ENCODE measurements around the gene CYP39A1. TPM values are rescaled to one million over a fixed set of nuclear protein-coding genes. Genes with fewer than 3 reads are reported as not detected.

The CYP39A1 gene
- total RNA-seq, 1 experiment from 2014 or later = not detected

DNA sequence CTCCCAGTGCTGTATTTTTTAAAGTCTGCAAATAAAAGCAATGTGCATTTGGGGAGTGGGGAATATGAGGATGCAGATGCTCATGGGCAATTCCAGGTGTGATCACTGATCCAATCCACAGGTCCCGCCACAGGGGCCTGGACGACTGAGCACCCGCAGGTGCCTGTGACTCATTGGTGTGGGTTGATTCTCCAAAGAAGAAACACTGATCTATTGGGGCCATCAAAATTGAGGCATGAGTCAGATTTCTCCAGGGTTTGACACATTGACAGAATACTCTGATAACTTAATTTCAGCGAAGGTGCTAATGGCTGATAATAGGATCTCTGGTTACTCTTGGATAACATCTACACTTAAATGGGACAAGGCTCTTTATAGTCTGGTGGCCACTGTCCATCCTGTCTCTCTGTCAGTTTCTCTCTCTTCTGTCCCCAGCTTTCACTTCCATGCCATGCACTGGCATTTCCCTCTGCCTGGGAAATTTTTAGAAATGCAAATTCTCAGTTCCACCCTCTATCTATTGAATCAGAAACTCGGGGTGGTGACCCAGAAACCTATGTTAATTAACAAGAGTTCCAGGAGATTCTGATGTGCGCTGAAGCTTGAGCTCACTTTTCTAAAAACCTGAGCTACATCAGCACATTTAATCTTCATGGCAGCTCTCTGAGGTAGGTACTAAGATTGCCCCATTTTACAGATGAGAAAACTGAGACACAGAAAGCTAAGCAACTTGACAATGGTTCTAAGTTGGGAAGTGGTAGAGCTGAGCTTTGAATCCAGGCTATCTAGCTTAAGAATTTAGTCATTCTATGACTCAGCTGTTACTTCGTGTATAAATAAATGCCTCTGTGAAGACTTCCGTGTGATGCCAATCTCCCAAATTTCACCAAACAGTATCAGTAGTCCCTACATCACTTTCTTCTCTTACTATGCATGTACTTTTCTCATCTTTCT, 151.2 kb downstream of the CYP39A1 start:
- H3K36me3 Mint-ChIP-seq (ENCODE audit: insufficient read depth, unreplicated experiment) = no peaks in the 10 kb centered on the region
- Histone ChIP-seq H3K27me3 (replicated peaks; ENCODE audit: control insufficient read depth, insufficient read depth, low read length) (no peaks in the 10 kb centered on the region), H3K36me3 (ENCODE audit: control insufficient read depth, insufficient read depth, low read length) (no peaks in the 10 kb centered on the region), H3K4me3 (ENCODE audit: low read depth, low read length) (no peak overlapping the region), H3K9me3 (no peaks in the 10 kb centered on the region), H3K4me1 (no peaks in the 10 kb centered on the region)
- H3K9me3 Mint-ChIP-seq (ENCODE audit: unreplicated experiment) = no peaks in the 10 kb centered on the region
- ChIA-PET CTCF (no interaction called here), POLR2A (no interaction called here)
- peaks cover 7% of the 10 kb centered on the region for H3K27me3 Mint-ChIP-seq (ENCODE audit: insufficient read depth, unreplicated experiment)
- no peak overlapping the region for H3K4me3 Mint-ChIP-seq (ENCODE audit: unreplicated experiment)
- DNase-seq = no peak
- intact Hi-C loops (cut with micrococcal nuclease; ENCODE audit: unreplicated experiment) = no loop called here
- TF ChIP-seq, protein P1, sequence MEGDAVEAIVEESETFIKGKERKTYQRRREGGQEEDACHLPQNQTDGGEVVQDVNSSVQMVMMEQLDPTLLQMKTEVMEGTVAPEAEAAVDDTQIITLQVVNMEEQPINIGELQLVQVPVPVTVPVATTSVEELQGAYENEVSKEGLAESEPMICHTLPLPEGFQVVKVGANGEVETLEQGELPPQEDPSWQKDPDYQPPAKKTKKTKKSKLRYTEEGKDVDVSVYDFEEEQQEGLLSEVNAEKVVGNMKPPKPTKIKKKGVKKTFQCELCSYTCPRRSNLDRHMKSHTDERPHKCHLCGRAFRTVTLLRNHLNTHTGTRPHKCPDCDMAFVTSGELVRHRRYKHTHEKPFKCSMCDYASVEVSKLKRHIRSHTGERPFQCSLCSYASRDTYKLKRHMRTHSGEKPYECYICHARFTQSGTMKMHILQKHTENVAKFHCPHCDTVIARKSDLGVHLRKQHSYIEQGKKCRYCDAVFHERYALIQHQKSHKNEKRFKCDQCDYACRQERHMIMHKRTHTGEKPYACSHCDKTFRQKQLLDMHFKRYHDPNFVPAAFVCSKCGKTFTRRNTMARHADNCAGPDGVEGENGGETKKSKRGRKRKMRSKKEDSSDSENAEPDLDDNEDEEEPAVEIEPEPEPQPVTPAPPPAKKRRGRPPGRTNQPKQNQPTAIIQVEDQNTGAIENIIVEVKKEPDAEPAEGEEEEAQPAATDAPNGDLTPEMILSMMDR (IDR thresholded peaks at IDR 0.05; ENCODE audit: insufficient read depth in 1 of 2, low read depth in 1 of 2, low read length in 1 of 2, severe bottlenecking in 1 of 2, unreplicated experiment in 1 of 2) = no peak
- BruUV-seq (replicated peaks) = no TSS peak
- H3K4me1 Mint-ChIP-seq (ENCODE audit: low read depth, unreplicated experiment) = no peaks in the 10 kb centered on the region
- no peak overlapping the region for H3K27ac Mint-ChIP-seq (ENCODE audit: unreplicated experiment)

DNA sequence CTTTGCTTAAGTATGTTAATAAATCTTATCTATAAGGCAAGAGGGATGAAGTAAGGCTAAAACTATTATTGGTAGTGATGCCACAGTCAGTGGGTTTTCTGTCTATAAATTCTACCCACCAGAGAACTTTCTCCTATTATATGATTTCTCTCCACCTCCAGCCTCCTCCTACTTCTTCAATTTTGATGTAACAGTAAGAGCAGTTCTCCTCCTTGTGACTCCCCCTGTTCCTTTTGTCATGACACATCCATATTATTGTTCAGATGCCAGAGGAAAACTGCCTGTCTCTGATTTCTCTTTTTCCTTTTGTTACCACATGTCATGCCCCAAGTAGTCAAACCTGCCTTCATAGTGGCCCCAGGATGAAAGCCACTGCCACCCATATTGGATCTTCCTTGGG, 152.2 kb downstream of the CYP39A1 start:
- Histone ChIP-seq H3K27me3 (replicated peaks; ENCODE audit: control insufficient read depth, insufficient read depth, low read length) (no peaks in the 10 kb centered on the region), H3K4me3 (ENCODE audit: low read depth, low read length) (no peak overlapping the region), H3K4me1 (no peaks in the 10 kb centered on the region), H3K36me3 (ENCODE audit: control insufficient read depth, insufficient read depth, low read length) (no peaks in the 10 kb centered on the region), H3K9me3 (no peaks in the 10 kb centered on the region)
- TF ChIP-seq, protein P1 (IDR thresholded peaks at IDR 0.05; ENCODE audit: insufficient read depth in 1 of 2, low read depth in 1 of 2, low read length in 1 of 2, severe bottlenecking in 1 of 2, unreplicated experiment in 1 of 2) = no peak
- DNase-seq = no peak
- H3K4me1 Mint-ChIP-seq (ENCODE audit: low read depth, unreplicated experiment) = no peaks in the 10 kb centered on the region
- no peaks in the 10 kb centered on the region for H3K9me3 Mint-ChIP-seq (ENCODE audit: unreplicated experiment)
- no peak overlapping the region for H3K4me3 Mint-ChIP-seq (ENCODE audit: unreplicated experiment)
- no peaks in the 10 kb centered on the region for H3K36me3 Mint-ChIP-seq (ENCODE audit: insufficient read depth, unreplicated experiment)
- ChIA-PET POLR2A (no interaction called here), CTCF (no interaction called here)
- H3K27ac Mint-ChIP-seq (ENCODE audit: unreplicated experiment) = no peak overlapping the region
- H3K27me3 Mint-ChIP-seq (ENCODE audit: insufficient read depth, unreplicated experiment) = peaks cover 14% of the 10 kb centered on the region
- intact Hi-C loops (cut with micrococcal nuclease; ENCODE audit: unreplicated experiment) = no loop called here
- no TSS peak for BruUV-seq (replicated peaks)

Other genes starting within 250 kb of the CYP39A1 start
- gene RCAN2, start 161.4 kb downstream of the CYP39A1 start, total RNA-seq (2022) = not detected in 2 replicates
- 0.64 TPM in 1 of 2 replicates, not detected in the other for gene SLC25A27, start 157 bp upstream of the CYP39A1 start, total RNA-seq (2022)
- gene TDRD6, start 35.1 kb upstream of the CYP39A1 start, total RNA-seq (2022) = not detected in 2 replicates
- 0.19 and 0.32 TPM in 2 replicates for gene PLA2G7, start 82.6 kb upstream of the CYP39A1 start, total RNA-seq (2022)
- gene ANKRD66, start 94.1 kb upstream of the CYP39A1 start, total RNA-seq (2022) = not detected in 2 replicates
- gene MEP1A, start 140.6 kb upstream of the CYP39A1 start, total RNA-seq (2022) = 8.1 and 12.0 TPM in 2 replicates